HEK293T (cell line): Measurements from ENCODE around the gene MGA.

Experiments used
- CTCF ChIA-PET: fragments of 350-600 bp; formaldehyde crosslinking; extraction: SDS; loops from one replicate; lab custom pipeline; 2021; ENCODE audit warnings: antibody characterized with exemption, inconsistent platforms; lab: Yijun Ruan, JAX
- POLR2A ChIA-PET: fragments of 350-600 bp; formaldehyde crosslinking; extraction: SDS; loops from one replicate; lab custom pipeline; 2020; ENCODE audit warnings: antibody characterized with exemption, inconsistent platforms; lab: Yijun Ruan, JAX
- DNase-seq: peaks from one replicate; pipeline ENCODE4 v3.0.0; 2012; ENCODE audit warnings: mixed read lengths; ENCODE audit errors: extremely low spot score
- ARNT ChIP-seq: fragments of 450-650 bp; IDR thresholded peaks from 2 replicates; pipeline ENCODE4 v1.6.1; 2017; ENCODE audit warnings: mild to moderate bottlenecking
- BHLHE40 ChIP-seq: fragments of 450-650 bp; IDR thresholded peaks from 2 replicates; pipeline ENCODE4 v1.6.1; 2016; ENCODE audit warnings: mild to moderate bottlenecking, moderate library complexity, borderline replicate concordance
- CTBP1 ChIP-seq: fragments of 450-650 bp; IDR thresholded peaks from 2 replicates; pipeline ENCODE4 v1.6.1; 2016; ENCODE audit warnings: borderline replicate concordance
- ELF4 ChIP-seq: fragments of 450-650 bp; IDR thresholded peaks from 2 replicates; pipeline ENCODE4 v1.6.1; 2017; ENCODE audit warnings: antibody characterized with exemption
- FOXA1 ChIP-seq: fragments of 450-650 bp; IDR thresholded peaks from 2 replicates; pipeline ENCODE4 v1.6.1; 2016; ENCODE audit warnings: mild to moderate bottlenecking
- FOXK2 ChIP-seq: fragments of 450-650 bp; IDR thresholded peaks from 2 replicates; pipeline ENCODE4 v1.6.1; 2016; ENCODE audit warnings: mild to moderate bottlenecking
- FOXM1 ChIP-seq: fragments of 450-650 bp; IDR thresholded peaks from 2 replicates; pipeline ENCODE4 v1.6.1; 2017; ENCODE audit warnings: mild to moderate bottlenecking, borderline replicate concordance
- HDGF ChIP-seq: fragments of 450-650 bp; IDR thresholded peaks from 2 replicates; pipeline ENCODE4 v1.6.1; 2017; ENCODE audit warnings: antibody characterized with exemption, borderline replicate concordance
- L3MBTL2 ChIP-seq: fragments of 450-650 bp; conservative IDR thresholded peaks from 2 replicates; pipeline ENCODE4 v1.6.1; 2016; ENCODE audit warnings: mild to moderate bottlenecking
- LEF1 ChIP-seq: fragments of 450-650 bp; IDR thresholded peaks from 2 replicates; pipeline ENCODE4 v1.6.1; 2017; ENCODE audit warnings: mild to moderate bottlenecking, borderline replicate concordance
- NFRKB ChIP-seq: fragments of 450-650 bp; IDR thresholded peaks from 2 replicates; pipeline ENCODE4 v1.6.1; 2016; ENCODE audit warnings: mild to moderate bottlenecking, moderate library complexity
- PKNOX1 ChIP-seq: fragments of 450-650 bp; IDR thresholded peaks from 2 replicates; pipeline ENCODE4 v1.6.1; 2016
- SP1 ChIP-seq: fragments of 450-650 bp; IDR thresholded peaks from 2 replicates; pipeline ENCODE4 v1.6.1; 2017
- SUZ12 ChIP-seq: fragments of 450-650 bp; IDR thresholded peaks from 2 replicates; pipeline ENCODE4 v1.6.1; 2016; ENCODE audit warnings: mild to moderate bottlenecking
- TARDBP ChIP-seq: fragments of 450-650 bp; IDR thresholded peaks from 2 replicates; pipeline ENCODE4 v1.6.1; 2016
- ZNF384 ChIP-seq: fragments of 450-650 bp; IDR thresholded peaks from 2 replicates; pipeline ENCODE4 v1.6.1; 2016

The MGA gene

GRCh38 chr15:41777421-41777973, 117.3 kb downstream of the MGA start:
- ChIA-PET POLR2A (interaction anchor here (0.9 kb wide), 1 partner anchor 46 kb away, joined by 3 read pairs; no protein-coding TSS in a partner anchor), CTCF (no interaction called here)
- DNase-seq: no peak
- TF ChIP-seq SP1 (no peak), ZNF384 (no peak), BHLHE40 (no peak), CTBP1 (no peak), ARNT (no peak), LEF1 (no peak)

GRCh38 chr15:41778521-41778920, 118.3 kb downstream of the MGA start:
- no peak for DNase-seq
- CTCF ChIA-PET: no interaction called here
- POLR2A ChIA-PET: interaction anchor here (0.9 kb wide), 1 partner anchor 825 kb away, joined by 3 read pairs; the partner anchor contains the start of gene CHAC1
- TF ChIP-seq NFRKB (no peak), PKNOX1 (no peak), CTBP1 (no peak), FOXM1 (no peak), ZNF384 (no peak), ELF4 (no peak), BHLHE40 (no peak), FOXK2 (no peak), HDGF (no peak), LEF1 (no peak), L3MBTL2 (no peak), FOXA1 (no peak), SP1 (no peak), SUZ12 (no peak)

- no peak for DNase-seq
- POLR2A ChIA-PET: no interaction called here
- CTCF ChIA-PET: interaction anchor here (0.6 kb wide), 1 partner anchor 598 kb away, joined by 3 read pairs; no protein-coding TSS in a partner anchor
- TF ChIP-seq L3MBTL2 (no peak), ARNT (no peak), SP1 (no peak), ELF4 (no peak), SUZ12 (no peak)
Measured at GRCh38 chr15:41779662-41780157, 119.5 kb downstream of the MGA start.

- TF ChIP-seq FOXM1 (no peak), PKNOX1 (no peak), HDGF (no peak), ZNF384 (no peak), LEF1 (no peak), FOXA1 (no peak), CTBP1 (no peak), BHLHE40 (no peak), ARNT (no peak), FOXK2 (no peak), TARDBP (no peak), SP1 (no peak), ELF4 (no peak), SUZ12 (no peak), NFRKB (no peak), L3MBTL2 (no peak)
- ChIA-PET POLR2A (no interaction called here), CTCF (interaction anchor here (0.7 kb wide), 1 partner anchor 16 kb away, joined by 4 read pairs; no protein-coding TSS in a partner anchor)
- DNase-seq: no peak
Measured at GRCh38 chr15:41780266-41780665, 120.1 kb downstream of the MGA start.

GRCh38 chr15:41780727-41781126, 120.5 kb downstream of the MGA start:
- TF ChIP-seq FOXK2: no peak
- TF ChIP-seq L3MBTL2: no peak
- no peak for TF ChIP-seq ELF4
- no peak for TF ChIP-seq ARNT
- no peak for TF ChIP-seq PKNOX1
- ChIA-PET CTCF (interaction anchor here (0.7 kb wide), 1 partner anchor 16 kb away, joined by 4 read pairs; no protein-coding TSS in a partner anchor), POLR2A (no interaction called here)
- no peak for DNase-seq

GRCh38 chr15:41782371-41783282, 122.4 kb downstream of the MGA start:
- CTCF ChIA-PET: no interaction called here
- DNase-seq: no peak
- POLR2A ChIA-PET: no interaction called here
- no peak for TF ChIP-seq SUZ12
- no peak for TF ChIP-seq LEF1
- TF ChIP-seq ZNF384: no peak
